ENCODE results near the gene SLC1A3.

Gene SLC1A3

DNA sequence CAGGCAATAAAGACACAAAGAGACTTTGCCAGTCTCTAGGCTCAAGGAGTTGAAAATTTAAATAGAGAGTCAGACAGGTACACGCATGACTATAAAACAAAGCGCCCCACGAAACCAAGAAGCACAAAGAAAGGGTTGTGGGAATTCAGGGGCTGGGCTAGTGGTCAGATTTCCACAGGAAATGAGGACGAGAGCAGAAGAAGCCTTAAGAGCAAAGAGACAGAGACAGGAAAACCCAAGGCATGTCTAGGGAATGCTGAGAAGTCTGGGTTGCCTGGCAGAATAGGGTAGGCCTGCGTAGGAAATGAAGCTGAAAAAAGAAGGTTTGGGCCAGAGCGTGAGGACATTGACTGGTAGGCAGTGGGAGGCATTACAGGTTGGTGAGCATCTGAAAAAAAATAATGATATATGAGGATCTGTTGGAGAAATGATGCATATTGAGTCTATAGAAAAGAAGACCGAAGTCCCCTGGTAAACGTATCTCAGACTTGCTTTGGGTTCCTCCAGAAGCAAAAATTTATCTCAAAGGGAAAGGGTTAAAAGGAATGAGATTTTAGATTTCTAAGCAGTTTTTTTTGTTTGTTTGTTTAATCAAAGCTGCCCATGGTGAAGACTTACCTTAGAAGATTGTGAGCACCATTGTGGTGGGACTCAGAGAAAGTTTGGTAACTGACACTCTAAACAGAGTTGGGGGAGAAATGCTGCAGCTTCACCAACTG lies 51.8 kb downstream of the SLC1A3 start:
- ATAC-seq: no peak

DNA sequence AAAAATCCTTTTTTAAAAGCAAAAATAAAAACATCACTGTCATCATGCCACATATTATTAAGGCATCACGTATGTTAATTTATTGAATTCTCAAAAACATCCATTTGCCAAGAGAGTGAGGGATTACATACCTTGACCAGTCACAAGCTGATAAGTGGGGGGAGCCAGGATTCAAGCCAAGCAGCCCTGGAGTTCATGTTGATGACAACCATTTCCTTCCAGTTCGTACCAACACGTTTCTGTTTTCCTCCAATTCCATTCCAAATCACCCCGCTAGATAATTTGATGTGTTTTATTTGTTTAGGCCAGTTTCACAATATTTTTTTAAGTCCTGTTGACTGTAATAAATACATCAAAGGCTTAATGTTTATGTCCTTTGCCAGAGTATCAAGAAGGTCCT lies 53.0 kb downstream of the SLC1A3 start:
- no peak for ATAC-seq

- no peak for ATAC-seq
Measured at GRCh38 chr5:36660397-36661049, 54.1 kb downstream of the SLC1A3 start.

- ATAC-seq: no peak
Measured at GRCh38 chr5:36661456-36662220, 55.2 kb downstream of the SLC1A3 start.

DNA sequence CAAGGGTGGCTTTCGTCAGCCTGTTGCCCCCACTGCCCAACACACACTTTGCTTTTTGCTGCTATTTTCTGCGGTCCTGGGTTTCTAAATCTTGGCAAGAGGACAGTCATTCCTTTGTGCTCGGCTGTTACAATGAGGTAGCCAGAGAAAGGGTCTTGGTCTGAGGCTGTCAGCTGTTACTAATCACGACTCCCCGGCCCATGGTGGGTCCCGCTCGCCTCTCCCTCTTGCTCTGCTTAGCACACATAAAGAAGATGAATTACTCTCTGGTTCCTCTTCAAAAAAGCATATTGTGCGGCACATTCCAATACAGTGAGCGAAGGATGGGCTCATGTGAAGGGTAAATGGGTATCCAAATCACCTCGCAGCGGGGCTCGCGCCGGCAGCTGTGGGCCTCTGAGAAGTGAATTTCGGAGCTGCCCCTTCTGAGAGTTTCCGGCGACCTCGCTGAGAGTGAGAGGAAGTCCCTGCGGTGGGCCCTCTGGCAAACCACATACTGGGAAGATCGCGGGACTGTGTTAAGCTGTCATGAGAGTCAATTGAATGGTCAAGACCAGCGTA lies 56.0 kb downstream of the SLC1A3 start:
- ATAC-seq: no peak

- no peak for ATAC-seq
Measured at GRCh38 chr5:36664766-36665165, 58.4 kb downstream of the SLC1A3 start.

DNA sequence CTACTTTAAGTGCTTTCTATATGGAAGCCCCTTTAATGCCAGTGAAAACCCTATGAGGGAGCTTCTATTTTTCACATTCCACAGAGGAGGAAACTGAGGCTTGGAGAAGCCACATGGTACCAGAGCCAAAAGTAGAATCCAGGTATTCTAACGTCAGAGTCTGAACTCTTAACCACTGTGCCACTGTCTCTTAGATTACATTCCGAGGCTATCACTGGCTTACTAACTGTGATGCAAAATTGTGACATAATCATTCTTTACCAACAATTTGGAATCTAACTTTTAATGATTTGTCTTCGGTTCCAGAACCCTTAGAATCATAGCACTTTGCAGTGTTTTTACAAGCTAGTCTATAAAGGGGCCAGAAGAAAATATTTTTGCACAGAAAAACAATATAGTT lies 59.2 kb downstream of the SLC1A3 start:
- no peak for ATAC-seq

- no peak for ATAC-seq
Measured at GRCh38 chr5:36666274-36666673, 59.9 kb downstream of the SLC1A3 start.

DNA sequence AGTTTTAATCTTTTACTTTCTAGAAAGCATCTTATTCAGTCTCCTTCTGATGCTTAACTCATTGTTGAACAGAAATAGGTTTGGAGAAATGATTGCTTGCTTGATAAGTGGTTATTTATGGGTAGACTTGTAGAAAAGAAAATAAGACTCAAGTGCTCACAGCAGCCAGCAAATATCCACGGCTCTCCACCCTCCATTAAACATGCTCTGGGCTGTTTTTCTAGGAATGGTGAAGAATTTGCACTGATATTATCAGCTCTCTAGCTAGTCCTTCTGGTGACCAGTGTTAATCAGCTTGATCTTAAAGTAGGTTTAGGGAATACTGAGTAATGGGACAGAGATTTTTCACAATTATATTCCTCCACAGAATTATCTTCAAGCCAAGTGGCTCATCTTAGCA lies 60.6 kb downstream of the SLC1A3 start:
- no peak for ATAC-seq

DNA sequence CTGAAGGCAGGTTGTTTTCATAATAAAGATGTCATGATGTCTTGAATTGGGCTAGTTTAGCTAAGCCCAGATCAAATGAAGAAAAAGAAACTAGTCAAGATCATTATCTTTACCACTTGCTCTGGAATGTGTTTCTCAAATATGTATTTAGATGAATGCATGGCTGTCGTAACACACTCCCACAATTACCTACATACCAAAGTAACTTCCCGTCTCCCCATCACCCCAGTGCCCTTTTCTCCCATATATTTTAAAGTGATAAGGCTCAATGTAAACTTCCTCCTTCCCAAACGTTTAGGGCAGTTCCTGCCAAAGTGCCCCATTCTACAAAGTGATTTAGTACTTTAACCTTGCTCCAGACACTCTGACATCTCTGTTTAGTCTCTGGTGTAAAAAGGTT lies 61.4 kb downstream of the SLC1A3 start:
- no peak for ATAC-seq

DNA sequence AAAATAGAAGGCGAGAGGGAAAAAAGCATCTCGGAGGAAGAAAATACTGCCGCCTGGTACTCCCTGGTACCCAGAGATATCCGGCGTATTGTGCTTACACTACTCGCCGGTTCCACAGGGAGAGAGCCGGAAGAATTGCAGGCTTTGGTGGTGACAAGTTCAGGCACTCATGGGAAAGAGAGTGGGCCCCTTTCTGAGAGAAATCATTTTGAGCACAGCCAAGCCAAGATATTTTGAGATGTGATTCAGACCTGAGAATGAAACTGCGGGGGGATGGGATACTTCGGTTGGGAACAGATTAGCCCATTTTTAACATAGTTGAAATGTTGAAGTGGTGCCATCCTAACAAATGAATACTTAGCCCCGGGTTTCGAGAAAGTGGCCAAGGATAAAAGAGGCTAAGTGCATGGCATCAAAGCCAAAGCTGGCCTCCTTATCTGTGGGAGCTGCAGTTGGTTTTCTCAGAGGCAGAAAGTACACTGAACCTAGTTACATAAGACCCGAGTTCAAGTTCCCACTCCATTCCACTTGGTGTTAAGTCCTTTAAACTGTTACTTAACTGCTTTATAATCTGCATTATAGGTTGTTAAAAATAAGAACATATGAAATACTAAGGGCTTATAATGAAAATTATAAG lies 62.7 kb downstream of the SLC1A3 start:
- no peak for ATAC-seq

DNA sequence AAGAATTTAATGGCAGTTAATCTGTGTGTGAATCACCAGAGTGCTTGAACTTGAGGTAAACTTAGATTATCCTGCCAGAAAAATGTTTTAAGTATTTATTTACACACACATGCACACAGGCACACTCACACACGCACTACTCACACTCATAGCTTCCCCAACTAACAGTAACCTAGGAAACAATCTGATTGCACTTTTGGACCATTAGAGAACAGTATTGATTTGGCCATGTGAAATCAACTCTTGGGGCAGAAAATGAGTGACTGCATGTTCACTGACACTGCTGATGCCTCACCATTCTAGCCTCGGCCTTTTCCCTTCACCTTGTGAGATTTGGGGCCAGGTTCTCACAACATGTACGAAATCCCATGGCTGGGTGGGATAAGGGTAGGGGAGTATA lies 64.1 kb downstream of the SLC1A3 start:
- ATAC-seq: no peak

- no peak for ATAC-seq
Measured at GRCh38 chr5:36675282-36675681, 68.9 kb downstream of the SLC1A3 start.

DNA sequence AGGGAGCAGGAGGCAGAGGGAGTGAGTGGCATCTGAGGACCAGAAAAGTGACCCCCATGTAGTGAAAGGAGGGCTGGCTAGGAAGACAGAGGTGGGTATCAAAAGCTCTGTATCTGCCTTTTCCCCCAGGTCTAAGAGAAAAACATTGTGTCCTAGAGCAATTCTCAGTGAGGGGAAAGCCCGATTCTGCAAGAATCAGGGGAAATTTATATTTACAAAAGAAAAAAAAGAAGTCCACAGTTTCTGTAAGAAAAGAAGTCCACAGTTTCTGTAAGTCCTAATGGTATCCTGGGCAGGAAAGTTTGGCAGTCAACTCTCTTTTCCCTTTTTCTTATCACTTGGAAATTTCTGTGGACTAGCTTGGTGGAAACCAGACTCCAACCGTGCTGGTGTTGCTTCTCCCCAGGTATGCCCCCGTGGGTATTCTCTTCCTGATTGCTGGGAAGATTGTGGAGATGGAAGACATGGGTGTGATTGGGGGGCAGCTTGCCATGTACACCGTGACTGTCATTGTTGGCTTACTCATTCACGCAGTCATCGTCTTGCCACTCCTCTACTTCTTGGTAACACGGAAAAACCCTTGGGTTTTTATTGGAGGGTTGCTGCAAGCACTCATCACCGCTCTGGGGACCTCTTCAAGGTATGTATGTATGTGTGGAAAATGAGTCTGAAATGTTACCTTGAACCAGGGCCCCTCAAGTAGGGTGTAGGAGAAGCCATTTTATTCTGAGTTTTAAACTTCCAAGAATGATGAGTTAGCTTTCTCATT lies 73.0 kb downstream of the SLC1A3 start:
- peak in 1 of 2 donors; percentile 21 for ATAC-seq

GRCh38 chr5:36680066-36680465 lies 73.7 kb downstream of the SLC1A3 start:
- no peak for ATAC-seq

- ATAC-seq: no peak
Measured at GRCh38 chr5:36681711-36682110, 75.3 kb downstream of the SLC1A3 start.

DNA sequence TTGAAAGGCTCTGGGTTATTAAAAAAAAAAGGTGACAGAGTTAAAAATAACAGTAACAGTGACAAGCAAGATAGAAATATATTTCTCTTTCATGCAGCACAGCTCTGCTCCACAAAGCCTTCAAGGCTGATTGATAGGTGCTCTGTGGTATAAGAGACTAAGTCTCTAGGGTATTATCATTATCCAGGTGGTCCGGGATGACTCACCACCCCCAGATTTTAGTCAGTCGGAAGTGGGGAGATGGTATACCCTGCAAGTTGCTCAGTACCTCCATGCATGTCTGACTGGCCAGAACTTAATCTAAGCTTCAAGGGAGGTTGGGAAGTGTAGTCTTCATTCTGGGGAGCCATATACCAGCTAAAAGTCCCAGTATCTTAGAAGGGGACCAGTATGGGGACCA lies 76.1 kb downstream of the SLC1A3 start:
- no peak for ATAC-seq

- no peak for ATAC-seq
Measured at GRCh38 chr5:36683821-36684434, 77.5 kb downstream of the SLC1A3 start.

DNA sequence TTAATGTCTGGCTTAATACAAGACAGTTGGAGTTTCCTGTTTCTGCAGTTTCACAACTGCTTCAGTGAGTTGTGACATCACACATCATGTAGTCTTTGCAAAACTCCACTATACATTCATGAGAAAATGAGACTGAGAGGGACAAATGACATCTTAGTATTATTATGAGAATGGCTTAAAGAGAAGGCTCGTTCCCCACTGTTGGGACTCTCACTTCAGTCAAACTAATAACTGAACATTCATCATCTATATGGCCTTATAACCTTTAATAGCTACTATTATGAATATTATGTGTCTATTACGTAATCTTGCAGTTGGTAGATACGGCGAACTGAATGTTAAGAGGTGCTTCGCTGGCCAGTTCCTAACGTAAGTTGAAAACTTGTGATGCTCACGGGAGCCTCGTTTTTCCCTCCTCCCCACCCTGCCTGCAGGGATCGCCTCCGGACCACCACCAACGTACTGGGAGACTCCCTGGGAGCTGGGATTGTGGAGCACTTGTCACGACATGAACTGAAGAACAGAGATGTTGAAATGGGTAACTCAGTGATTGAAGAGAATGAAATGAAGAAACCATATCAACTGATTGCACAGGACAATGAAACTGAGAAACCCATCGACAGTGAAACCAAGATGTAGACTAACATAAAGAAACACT lies 79.4 kb downstream of the SLC1A3 start:
- no peak for ATAC-seq

- ATAC-seq: no peak
Measured at GRCh38 chr5:36686881-36687280, 80.5 kb downstream of the SLC1A3 start.

- no peak for ATAC-seq
Measured at GRCh38 chr5:36688722-36689121, 82.3 kb downstream of the SLC1A3 start.
